SIG-M5 treated with dmso at 0.1 percent for 504 hours (cell line): Measurements from ENCODE around the gene DNAJC30.

ENCODE experiments used
- DNase-seq: peaks from one replicate; lab custom pipeline; 2025; ENCODE audit not compliant: unreplicated experiment; lab: John Stamatoyannopoulos, UW

Gene DNAJC30

DNA sequence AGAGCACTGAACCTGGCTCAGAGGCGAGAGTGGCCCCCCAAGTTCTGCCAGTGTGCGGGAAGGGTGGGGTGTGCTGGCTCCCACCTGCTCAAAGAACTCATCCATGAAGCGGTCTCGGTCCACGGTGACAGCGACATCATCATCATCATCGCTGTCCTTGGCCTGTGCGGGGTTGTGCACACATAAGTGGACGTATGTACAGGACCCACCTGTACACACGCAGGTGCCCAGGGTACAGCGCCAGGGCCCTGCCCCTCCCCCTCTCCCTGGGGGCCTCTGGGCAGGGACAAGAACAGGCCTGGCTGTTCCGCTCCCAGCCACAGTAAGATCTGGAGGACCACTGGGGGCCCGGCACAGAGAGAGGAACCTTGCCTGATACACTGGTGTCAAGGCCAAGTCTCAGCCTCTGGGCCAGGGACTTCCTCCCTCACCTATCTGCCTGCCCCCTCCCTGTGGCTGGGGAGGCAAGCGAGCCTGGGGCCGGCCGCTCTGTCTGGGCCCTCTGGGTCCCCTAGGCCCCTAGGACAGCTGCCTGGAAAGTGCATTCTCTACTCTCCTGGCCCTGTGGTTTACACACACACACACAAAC is 25.8 kb upstream of the DNAJC30 start:
- DNase-seq: no peak

DNA sequence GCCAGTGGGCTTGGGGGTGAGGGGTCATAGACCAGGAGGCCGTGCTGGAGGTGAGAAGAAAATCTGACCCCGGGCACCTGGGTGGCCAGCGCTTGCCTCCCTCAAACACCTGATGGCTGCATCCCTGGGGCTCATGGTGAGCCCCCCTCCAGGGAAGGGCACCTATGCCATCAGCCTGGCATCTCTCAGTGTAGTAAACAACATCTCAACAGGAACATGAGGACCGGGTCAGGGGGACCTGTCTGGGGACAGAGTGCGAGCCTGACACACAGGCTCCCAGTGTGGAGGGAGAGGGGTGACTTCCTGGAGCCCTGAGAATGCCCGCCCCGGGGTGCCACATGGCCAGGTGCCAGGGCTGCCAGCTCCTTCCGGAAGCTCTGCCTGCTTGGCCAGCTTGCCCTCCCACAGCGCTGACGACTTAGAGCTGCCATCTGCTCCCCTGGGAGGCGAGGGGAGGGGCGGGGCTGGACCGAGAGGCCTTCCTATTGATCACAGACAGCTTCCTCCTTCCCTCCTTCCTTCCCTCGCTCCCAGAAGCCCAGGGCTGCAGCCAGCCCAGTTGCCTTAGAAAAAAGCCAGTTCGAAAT is 23.9 kb upstream of the DNAJC30 start:
- DNase-seq: peak; percentile 26

DNA sequence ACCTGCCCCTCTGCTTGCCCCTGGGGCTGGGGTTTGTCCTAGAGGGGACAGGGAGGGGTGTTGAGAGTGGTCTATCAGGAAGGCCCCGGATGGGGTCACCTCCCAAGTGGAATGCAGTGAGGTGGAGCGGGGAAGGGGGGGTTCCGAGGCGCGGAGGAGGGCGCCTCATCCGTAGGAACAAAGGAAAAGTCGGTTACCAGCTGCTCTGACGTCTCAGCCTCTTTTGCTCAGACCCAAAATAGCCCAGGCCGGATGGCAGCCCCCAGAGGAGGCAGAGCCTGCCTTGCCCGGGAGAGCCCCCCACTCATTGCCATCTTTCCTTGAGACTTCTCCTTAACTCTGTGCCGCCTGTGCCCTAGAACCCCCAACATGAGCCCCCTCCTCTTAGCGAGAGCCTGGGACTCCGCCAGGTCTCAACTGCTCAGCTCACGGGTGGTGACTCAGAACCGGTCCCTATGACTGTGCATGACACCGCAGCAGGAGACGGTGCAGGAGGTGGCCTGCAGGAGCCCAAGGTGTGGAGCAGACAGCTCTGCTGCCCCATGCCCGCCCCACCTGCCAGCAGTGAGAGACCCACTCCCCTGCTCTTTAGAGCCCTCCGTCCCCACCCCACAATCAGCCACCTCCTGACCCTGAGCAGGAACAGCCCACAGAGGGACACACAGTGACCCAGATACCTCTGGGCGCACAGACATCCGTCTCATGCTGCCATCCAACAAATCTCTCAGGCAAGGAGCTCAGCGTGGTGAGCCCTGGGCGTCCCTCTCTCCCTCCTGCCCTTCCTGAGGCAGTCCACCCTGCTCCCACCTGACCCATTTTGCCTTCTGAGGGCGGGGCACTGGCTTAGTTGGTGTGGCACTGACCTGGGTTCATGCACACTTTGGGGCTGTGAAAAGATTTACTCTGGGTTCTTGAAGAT is 23.1 kb upstream of the DNAJC30 start:
- no peak for DNase-seq

DNA sequence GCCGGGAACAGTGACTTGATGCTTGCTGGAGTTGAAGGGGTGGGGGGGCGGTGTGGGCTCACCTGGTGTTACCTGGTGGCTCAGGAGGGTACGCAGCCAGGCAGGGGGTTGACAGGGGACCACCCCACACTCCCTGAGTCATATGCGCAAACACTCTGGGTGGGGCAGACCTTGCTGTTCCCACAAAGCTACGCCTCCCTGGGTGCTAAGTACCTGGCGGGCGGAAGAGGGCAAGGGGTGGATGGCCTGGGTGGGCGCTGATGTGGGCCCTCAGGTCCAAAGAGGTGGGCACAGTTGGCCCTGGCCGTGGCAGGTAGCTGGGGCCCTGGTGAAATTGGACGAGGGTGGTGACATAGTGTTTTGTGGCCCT is 22.3 kb upstream of the DNAJC30 start:
- no peak for DNase-seq

DNA sequence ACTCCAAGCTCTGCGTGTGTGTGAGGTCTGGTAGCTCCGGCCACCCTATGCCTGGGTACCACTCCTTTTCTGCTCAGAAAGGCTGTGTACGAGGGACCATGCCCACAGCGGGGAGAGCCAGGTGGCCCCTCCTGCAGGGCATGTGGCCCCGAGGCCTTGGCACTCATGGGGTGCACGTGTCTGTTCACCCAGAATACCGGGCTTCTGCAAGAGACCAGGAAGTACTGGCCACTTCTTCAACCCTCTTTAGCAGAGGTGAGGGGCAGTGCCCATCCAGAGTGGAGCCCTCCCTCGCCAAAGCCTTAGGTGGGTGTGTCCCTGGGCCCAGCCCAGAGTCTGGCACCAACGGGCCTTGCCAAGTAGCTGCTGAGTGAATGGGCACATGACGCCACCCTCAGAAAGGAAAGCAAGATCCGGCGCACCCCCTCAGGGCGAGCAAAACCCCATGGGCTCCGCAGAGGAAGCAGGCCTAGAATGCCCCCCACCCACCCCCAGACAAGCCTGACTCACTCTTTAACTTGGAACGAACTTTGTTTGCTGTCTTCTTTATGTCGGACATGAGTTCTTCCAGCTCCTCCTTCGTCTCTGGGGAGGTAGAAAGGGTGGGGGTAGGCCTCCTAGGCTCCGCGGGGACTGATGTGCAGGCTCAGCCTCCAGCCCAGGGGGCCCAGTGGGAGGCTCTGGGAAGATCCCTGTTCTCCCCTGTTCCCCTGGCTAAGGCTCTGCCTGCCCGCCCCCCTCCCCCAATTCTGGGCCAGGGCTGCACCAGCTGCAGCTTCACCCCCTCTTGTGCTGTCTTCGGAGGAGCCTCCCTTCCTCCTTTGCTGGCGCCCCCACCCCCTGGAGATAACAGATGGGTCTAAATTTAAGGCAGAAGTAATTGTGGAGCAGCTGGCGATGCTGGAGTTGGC is 21.6 kb upstream of the DNAJC30 start:
- no peak for DNase-seq

DNA sequence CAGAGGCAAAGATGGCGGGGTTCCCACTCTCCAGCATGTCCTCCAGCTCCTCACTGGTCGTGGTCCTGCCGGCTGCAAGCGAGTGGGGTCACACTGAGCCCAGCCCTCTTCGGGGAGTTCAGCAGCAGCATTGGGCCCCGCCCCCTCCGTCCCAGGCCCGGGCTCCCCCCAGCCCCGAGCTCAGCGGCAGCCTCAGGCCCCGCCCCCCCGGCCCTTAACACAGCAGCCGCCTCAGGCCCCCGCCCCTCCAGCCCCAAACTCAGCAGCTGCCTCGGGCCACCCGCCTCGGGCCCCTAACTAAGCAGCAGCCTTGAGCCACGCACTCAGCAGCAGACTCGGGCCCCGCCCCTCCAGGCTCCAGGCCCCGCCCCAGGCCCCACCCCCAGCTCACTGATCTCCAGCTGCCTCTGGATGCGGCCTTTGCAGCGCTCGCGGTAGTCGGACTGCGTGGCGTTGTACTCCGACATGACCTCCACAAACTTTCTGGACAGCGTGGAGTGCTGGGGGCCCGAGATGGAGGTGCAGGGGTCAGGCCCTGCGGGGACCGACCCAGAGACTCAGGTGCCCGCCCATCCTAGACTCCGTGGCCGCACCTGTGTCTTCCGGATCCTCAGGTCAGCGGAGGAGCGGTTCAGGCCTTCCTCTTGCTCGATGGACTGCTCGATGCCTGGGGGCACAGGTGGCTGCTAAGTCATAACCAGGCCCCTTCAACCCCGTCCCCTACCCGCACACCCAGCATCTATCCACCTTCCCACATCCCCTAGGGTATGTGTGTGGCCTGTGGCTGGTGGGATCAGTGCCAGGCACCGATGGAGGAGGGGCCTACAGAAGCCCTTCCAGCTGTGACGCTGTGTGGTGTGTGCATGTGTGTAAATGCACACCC is 20.7 kb upstream of the DNAJC30 start:
- no peak for DNase-seq

DNA sequence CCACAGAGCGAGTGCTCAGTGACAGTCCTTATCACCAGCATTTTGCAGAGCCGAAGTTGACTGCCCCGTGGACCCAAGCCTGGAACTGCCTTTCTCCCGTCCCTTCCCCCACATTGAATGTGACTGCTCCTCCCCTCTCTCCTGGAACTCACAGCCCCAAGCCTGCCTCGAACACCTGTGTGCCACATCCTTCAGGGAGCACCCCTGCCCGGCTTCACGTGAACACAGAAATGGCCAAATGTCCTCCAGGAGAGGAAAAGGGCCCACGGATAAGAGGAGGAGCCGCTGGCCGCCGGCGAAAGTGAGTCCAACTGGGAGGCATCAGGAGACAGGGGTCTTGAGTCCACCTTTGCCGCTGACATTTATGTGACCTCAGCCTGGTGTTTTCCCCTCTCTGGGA is 20.0 kb upstream of the DNAJC30 start:
- DNase-seq: no peak

DNA sequence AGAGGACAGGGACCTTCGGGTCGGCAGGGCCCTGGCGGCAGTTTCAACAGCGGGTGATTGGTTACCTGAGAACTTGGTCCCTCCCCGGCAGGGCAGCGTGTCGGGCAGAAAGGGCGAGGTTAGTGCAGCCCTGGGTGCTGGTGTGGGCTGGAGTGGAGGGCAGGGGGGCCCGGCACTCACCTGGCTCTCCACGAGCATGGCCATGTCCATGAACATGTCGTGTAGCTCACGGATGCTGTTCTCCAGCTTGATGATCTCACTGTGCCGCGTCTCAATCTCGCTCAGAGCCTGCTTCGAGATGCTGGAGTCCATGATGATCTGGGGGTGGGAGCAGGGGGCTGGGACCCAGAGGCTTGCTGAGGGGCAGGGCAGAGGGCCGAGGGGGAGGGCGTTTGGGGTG is 19.4 kb upstream of the DNAJC30 start:
- no peak for DNase-seq

DNA sequence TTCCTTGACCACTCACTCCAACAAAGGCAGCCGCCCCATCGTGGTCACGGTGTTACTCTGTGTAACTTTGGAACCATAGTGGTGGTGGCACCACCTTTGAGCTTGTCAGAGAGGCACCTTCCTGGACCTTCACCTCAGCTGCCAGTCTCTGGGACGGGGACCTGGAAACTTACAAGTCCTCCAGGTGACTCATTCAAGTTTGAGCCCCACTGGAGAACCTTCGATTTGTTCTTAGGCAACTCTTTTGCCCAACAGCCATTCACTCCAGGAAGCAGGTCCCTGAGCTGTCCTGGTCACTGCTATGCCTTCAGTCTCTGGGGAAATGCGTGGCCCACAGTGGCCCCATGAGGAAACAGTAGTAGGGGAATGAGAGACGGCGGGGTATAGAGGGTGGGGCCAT is 19.0 kb upstream of the DNAJC30 start:
- DNase-seq: no peak

DNA sequence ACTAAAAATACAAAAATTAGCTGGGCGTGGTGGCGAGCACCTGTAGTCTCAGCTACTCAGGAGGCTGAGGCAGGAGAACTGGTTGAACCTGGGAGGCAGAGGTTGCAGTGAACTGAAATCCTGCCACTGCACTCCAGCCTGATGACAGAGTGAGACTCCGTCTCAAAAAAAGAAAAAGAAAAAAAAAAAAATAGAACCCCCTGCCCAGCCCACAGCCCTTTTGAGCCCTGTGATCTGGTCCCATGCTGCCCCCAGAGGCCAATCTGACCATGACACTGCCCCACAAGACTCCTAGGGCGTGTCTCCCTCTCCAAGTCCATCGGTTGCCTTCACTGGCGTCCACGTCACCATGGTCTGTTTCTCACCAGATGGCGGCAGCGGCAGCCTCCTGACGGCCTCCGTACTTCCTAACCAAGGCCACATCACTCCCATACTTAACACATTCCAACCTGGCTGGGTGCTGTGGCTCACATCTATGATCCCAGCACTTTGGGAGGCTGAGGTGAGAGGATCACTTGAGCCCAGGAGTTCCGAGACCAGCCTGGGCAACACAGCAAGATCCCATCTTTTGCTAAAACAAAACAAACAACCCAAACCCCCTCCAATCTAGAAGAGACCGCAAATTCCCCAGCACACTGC is 18.2 kb upstream of the DNAJC30 start:
- DNase-seq: peak; percentile 9

DNA sequence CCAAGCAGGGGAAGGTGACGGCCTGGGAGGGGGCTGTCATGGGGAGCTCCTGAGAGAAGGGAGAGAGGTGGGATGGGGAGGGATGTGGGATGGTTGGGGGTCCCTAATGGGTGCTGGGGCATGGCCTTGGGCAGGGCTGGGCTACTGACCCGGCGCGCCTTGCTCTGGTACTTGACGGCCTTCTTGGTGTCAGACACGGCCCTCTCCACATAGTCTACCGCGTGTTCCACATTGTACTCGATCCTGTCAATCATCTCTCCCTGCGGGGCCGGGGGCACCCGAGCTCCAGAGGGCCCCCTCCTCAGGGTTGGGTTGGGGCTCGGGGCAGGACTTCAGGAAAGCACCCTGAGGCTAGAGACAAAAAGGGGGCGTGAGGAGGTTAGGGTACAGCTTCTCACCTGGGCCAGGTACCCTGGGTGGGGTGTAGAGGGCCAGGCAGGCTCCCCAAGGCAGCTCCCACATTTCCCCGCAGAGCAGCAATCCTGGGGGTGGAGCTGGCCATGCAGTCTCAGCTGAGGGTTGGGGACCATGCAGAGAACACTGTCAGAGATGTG is 17.4 kb upstream of the DNAJC30 start:
- DNase-seq: no peak

DNA sequence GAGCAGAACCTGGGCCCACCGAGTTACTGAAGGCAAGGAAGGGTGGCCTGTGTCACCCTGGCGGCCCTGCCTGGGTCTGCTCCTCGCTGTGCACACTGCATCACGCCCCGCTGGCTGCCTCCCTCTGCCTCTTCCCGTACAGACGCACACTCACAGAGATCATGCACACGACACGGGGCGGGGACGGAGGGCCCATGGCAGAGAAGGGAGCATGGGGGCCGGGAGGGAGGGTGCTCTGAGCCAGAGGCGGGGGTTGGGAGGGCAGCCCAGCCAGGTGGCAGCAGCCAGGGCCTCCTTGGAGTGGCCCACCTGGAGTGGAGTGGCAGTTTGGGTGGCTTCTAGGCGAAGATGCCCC is 16.8 kb upstream of the DNAJC30 start:
- no peak for DNase-seq

DNA sequence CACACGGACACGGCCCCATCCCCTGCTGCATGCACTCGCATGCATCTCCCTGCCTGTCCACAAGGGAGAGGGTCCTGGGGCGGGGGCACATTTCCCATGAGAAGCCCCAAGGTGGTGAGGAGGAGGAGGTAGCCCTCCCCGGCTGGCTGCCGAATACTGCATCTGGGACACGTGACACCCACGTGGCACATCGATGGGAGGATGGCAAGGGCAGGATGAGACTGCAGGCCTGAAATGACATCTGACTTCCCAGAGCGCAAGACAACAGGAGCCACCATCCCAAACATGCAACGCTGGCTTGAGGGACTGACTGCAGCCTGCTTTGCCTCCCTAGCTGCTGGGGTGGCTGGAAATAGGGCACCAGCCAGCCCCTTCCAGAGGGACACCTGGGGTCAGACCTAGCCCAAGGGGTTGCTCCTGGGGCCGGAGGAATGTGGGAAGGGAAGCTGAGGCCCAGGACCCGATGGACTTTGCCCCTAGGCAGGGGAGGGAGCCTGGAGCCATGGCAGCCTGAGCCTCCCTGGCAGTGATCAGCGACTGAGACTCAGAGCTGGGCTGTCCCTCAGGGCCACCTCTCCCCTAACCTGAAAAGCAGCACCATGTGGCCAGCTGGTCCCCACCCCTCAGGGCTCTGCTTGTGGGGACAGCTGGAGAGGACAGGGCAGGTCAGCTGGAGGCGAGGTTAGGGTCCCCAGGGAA is 16.3 kb upstream of the DNAJC30 start:
- no peak for DNase-seq

DNA sequence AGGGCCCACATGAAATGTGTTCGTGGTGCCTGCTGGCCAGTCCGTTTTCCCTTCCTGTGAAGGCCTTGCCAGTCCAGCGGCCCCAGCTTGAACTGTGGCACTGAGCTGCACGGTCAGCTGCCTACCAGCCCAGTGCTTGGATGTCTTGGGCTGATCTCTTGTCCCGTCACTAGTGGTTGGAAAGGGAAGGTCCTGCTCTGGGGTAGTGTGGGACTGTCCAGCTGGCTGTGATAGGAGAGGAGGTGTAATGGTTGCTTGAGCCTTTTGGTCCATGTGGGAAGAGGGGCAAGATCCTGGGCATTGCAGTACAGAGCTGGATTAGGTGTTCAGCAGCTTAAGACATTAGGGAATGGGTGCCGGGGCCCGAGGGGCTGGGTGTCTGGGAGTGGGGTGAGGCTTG is 15.2 kb upstream of the DNAJC30 start:
- DNase-seq: no peak

DNA sequence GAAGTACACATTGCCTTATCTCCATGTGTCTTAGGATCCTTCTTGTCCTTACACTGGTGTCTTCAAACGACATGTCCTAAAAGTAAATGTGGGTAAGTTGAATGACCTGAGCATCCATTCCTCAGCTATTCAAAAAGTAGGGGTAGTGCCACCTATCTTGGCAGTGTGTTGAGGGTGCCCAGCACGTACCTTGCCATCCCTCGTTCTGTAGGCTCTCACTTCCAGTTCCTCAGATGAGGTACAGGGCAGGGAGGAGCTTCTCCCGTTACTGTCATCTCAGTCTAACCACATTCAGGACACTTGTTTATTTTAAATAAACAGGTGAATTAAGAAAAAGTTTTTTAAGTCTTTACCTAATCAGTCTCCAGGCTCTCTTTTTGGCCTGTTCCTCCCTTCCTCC is 13.1 kb upstream of the DNAJC30 start:
- DNase-seq: no peak

DNA sequence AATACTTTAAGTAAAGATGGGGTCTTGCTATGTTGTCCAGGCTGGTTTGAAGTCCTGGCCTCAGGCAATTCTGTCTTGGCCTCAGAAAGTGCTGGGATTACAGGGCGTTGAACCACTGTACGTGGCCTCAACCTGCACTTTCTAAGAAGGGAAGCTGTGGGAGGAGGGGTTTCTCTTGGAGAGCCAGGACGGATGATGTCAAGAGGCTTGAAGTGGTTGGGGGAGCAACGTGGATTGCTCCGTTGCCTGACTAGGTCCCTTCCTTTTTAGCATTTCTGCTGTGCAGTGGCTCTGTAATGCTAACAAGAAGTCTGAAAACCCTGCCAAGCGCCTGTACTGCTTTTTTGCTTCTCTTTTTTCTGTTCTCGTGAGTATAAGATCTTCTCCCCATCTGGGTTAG is 7.4 kb upstream of the DNAJC30 start:
- no peak for DNase-seq

DNA sequence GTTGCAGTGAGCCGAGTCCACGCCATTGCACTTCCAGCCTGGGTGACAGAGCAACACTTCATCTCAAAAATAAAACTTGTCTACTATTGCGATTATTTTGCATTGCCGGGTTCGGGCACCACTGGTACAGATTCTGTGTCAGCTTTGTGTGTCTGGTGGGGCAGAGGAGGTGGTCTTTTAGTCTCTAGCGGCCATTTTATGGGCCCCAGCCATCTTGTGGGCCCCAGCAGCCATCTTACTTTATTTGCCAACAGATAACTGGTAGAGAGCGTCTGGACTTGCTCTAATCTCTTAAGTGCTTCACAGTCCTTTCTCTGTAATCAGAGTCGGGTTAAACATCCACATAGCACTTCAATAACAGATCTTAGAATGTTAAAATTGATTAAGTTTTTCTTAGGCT is 5.0 kb upstream of the DNAJC30 start:
- DNase-seq: no peak

DNA sequence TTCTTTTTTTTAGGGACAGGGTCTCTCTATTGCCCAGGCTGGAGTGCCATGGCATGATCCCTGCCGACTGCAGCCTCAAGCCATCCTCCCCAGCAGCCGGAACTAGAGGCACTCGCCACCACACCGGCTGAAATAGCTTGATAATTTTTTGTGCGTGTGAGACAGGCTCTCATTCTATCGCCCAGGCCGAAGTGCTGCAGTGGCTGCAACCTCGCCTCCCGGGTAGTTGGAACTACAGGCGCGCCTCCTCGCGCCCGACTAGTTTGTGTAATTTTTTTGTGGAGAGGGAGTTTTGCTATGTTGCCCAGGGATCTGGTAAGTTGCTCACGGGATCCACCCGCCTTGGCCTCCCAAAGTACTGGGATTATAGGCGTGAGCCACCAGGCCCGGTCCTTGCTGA is 2.1 kb upstream of the DNAJC30 start:
- no peak for DNase-seq
